GM12891 (cell line): ENCODE measurements around the gene NXN.

Experiments
- POLR2A ChIP-seq: IDR thresholded peaks from 2 replicates; pipeline ENCODE4 v1.6.1; 2011; ENCODE audit warnings: low read depth, low read length, control low read depth
- POLR2AphosphoS5 ChIP-seq: IDR thresholded peaks from 2 replicates; pipeline ENCODE4 v1.6.1; 2011; ENCODE audit warnings: low read depth, low read length, control low read depth
- SPI1 ChIP-seq: IDR thresholded peaks from 2 replicates; pipeline ENCODE4 v1.6.1; 2011; ENCODE audit warnings: low read depth, low read length, control low read depth

- TF ChIP-seq POLR2AphosphoS5 (no peak), SPI1 (no peak), POLR2A (no peak)
These were observed 1.7 kb upstream of the NXN start for GRCh38 chr17:981292-981658.
